Measurements from ENCODE around the gene DAZAP2. TPM values are rescaled to one million over a fixed set of nuclear protein-coding genes. Genes with fewer than 3 reads are reported as not detected.

Gene DAZAP2
- total RNA-seq, 1 donor from 2014 or later = 106 TPM

DNA sequence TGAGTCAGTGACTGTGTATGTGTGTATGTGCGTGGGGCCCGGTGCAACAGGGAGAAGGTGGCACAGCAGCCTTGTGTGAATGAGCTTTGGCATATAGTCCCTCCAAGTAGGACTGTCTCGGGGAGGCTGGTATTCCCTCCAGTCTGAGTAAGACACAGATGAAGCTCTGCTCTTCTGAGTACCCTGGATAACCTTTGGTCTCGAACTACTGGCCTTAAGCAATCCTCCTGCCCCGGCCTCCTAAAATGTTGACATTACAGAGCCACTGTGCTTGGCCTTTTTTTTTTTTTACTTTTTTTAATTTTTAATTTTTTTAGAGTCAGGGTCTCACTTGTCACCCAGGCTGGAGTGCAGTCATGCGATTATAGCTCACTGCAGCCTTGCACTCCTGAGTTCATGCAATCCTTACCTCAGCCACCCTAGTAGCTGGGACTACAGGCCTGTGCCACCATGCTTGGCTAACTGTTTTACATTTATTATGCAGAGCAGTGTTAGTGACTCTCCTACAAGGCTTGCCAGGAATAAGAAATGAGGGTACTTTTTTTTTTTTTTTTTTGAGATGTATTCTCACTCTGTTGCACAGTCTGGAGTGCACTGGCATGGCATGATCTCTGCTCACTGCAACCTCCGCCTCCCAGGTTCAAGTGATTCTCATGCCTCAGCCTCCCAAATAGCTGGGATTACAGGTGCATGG, 9.4 kb upstream of the DAZAP2 start:
- H3K27ac Mint-ChIP-seq = no peak overlapping the region
- TF ChIP-seq, protein P1, sequence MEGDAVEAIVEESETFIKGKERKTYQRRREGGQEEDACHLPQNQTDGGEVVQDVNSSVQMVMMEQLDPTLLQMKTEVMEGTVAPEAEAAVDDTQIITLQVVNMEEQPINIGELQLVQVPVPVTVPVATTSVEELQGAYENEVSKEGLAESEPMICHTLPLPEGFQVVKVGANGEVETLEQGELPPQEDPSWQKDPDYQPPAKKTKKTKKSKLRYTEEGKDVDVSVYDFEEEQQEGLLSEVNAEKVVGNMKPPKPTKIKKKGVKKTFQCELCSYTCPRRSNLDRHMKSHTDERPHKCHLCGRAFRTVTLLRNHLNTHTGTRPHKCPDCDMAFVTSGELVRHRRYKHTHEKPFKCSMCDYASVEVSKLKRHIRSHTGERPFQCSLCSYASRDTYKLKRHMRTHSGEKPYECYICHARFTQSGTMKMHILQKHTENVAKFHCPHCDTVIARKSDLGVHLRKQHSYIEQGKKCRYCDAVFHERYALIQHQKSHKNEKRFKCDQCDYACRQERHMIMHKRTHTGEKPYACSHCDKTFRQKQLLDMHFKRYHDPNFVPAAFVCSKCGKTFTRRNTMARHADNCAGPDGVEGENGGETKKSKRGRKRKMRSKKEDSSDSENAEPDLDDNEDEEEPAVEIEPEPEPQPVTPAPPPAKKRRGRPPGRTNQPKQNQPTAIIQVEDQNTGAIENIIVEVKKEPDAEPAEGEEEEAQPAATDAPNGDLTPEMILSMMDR (IDR thresholded peaks at IDR 0.05; ENCODE audit: unreplicated experiment) = no peak
- no peaks in the 10 kb centered on the region for H3K27me3 Mint-ChIP-seq
- no peaks in the 10 kb centered on the region for H3K4me1 Mint-ChIP-seq (ENCODE audit: low read depth)
- no peaks in the 10 kb centered on the region for H3K9me3 Mint-ChIP-seq (ENCODE audit: low read depth)
- no peak for DNase-seq (ENCODE audit: low spot score, unreplicated experiment)
- no peaks in the 10 kb centered on the region for H3K36me3 Mint-ChIP-seq (ENCODE audit: insufficient read depth)
- no peak overlapping the region for H3K4me3 Mint-ChIP-seq (ENCODE audit: low read depth)

DNA sequence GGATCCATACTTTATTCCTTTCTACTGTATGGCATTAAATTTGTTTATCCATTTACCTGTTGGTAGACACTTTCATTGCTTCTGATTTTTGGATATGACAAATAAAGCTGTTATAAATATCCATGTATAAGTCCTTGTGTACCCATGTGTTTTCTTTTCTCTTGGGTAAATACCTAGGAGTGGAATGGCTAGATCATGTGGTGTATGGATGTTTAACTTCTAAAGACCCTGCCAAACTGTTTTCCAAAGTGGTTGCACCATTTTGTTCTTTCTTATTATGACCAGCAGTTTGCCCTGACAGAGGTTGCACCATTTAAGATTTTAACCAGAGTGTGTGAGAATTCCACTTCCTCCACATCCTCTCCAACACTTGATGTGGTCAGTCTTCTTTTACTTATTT, 6.0 kb upstream of the DAZAP2 start:
- H3K36me3 Mint-ChIP-seq (ENCODE audit: insufficient read depth) = no peaks in the 10 kb centered on the region
- TF ChIP-seq, protein P1 (IDR thresholded peaks at IDR 0.05; ENCODE audit: unreplicated experiment) = no peak
- H3K9me3 Mint-ChIP-seq (ENCODE audit: low read depth) = no peaks in the 10 kb centered on the region
- H3K27ac Mint-ChIP-seq = no peak overlapping the region
- no peak for DNase-seq (ENCODE audit: low spot score, unreplicated experiment)
- H3K4me1 Mint-ChIP-seq (ENCODE audit: low read depth) = no peaks in the 10 kb centered on the region
- no peak overlapping the region for H3K4me3 Mint-ChIP-seq (ENCODE audit: low read depth)
- H3K27me3 Mint-ChIP-seq = no peaks in the 10 kb centered on the region

DNA sequence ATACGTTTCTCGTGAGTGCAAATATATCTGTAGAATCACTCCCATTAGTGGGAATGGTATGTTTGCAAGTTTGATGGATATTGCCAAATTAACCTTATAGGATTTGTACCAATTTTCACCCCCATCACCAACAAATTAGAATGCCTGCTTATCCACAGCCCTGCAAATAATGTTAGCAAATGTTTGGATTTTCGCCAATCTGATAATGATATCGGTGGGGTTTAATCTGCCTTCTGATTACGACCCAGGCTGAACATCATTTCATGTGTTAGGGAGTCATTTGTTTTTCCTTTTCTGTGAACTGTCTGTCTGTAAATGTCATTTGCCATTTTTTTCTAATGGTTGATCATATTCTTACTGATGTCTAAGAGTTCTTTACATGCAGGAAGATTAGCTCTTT, 4.1 kb upstream of the DAZAP2 start:
- H3K9me3 Mint-ChIP-seq (ENCODE audit: low read depth) = no peaks in the 10 kb centered on the region
- H3K4me1 Mint-ChIP-seq (ENCODE audit: low read depth) = peaks cover 3% of the 10 kb centered on the region
- no peaks in the 10 kb centered on the region for H3K36me3 Mint-ChIP-seq (ENCODE audit: insufficient read depth)
- DNase-seq (ENCODE audit: low spot score, unreplicated experiment) = no peak
- H3K4me3 Mint-ChIP-seq (ENCODE audit: low read depth) = no peak overlapping the region
- TF ChIP-seq, protein P1 (IDR thresholded peaks at IDR 0.05; ENCODE audit: unreplicated experiment) = no peak
- H3K27me3 Mint-ChIP-seq = no peaks in the 10 kb centered on the region
- no peak overlapping the region for H3K27ac Mint-ChIP-seq

DNA sequence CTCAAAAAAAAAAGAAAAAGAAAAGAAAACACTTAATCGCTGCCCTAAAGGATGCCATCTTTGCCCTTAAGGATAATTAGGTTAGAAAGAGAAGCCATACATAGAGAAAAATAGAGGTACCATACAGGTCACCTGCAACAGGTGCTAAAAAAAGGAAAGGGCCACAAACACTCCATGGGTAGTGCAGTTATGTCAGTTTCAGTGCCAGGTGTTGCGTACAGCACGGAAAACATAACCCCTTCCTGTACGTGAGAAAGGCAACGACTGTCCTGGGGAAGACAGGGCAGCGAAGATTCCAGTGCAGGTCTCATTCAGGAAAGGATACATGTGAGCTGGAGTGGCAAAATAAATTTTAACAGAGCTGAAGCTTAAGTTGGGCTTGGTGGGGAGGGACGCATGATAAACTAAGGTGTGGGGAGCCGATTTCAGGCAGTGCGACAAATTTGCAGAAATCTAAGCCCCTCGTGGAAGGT, 553 bp upstream of the DAZAP2 start:
- no peaks in the 10 kb centered on the region for H3K27me3 Mint-ChIP-seq
- peaks cover 6% of the 10 kb centered on the region for H3K4me1 Mint-ChIP-seq (ENCODE audit: low read depth)
- peak overlapping the region; percentile 100 for H3K27ac Mint-ChIP-seq
- peaks cover 12% of the 10 kb centered on the region for H3K36me3 Mint-ChIP-seq (ENCODE audit: insufficient read depth)
- no peak for DNase-seq (ENCODE audit: low spot score, unreplicated experiment)
- peak overlapping the region; percentile 96 for H3K4me3 Mint-ChIP-seq (ENCODE audit: low read depth)
- H3K9me3 Mint-ChIP-seq (ENCODE audit: low read depth) = no peaks in the 10 kb centered on the region
- TF ChIP-seq, protein P1 (IDR thresholded peaks at IDR 0.05; ENCODE audit: unreplicated experiment) = no peak

DNA sequence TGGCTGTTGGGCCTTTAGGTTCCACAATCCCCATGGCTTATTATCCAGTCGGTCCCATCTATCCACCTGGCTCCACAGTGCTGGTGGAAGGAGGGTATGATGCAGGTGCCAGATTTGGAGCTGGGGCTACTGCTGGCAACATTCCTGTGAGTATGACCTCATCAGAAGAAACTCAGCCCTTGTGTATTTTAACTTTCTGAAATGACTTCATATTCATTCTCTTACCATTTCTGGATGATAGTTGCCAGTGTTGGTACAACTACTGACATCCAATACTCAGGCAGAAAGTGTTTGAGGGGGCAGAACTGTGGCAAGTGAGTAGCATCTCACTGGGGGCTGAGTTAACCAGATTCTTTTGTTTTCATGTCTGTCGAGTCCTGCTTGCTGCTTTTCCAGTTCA, 2.3 kb downstream of the DAZAP2 start:
- no peaks in the 10 kb centered on the region for H3K27me3 Mint-ChIP-seq
- peaks cover 16% of the 10 kb centered on the region for H3K36me3 Mint-ChIP-seq (ENCODE audit: insufficient read depth)
- no peak for DNase-seq (ENCODE audit: low spot score, unreplicated experiment)
- peaks cover 6% of the 10 kb centered on the region for H3K4me1 Mint-ChIP-seq (ENCODE audit: low read depth)
- no peaks in the 10 kb centered on the region for H3K9me3 Mint-ChIP-seq (ENCODE audit: low read depth)
- peak overlapping the region; percentile 96 for H3K4me3 Mint-ChIP-seq (ENCODE audit: low read depth)
- TF ChIP-seq, protein P1 (IDR thresholded peaks at IDR 0.05; ENCODE audit: unreplicated experiment) = no peak
- H3K27ac Mint-ChIP-seq = peak overlapping the region; percentile 79

Measured in progenitor cell of endocrine pancreas (in vitro differentiated cells).